ENCODE data around the gene PTBP1.

GRCh38 chr19:796692-797527, at the start of gene PTBP1:
- TF ChIP-seq POLR2A (IDR thresholded peaks at IDR 0.05; ENCODE audit: low read depth, low read length) (peak; percentile 94), POLR2AphosphoS5 (IDR thresholded peaks at IDR 0.05; ENCODE audit: low read depth, low read length) (peak; percentile 97), TAF1 (IDR thresholded peaks at IDR 0.05; ENCODE audit: borderline replicate concordance, low read depth, low read length) (peak; percentile 83)

All from GM12892 (cell line).